Coronary artery (tissue), 2 donors: ENCODE results near the gene LMNTD2.
A peak's percentile ranks its signal among the peaks of the same experiment; 100 is the strongest.

Experiments used
- DNase-seq: peaks from one replicate; pipeline ENCODE4 v3.0.0-alpha.2; 2017; ENCODE audit warnings: low spot score
- H3K27ac ChIP-seq, 2 donors: fragments of 200-600 bp; sonication (generic); one replicate each; pipeline ENCODE4 v1.5.1; 2016 to 2019
- H3K4me3 ChIP-seq: fragments of 200-600 bp; sonication (generic); 2 replicates; pipeline ENCODE4 v1.5.1; 2016; ENCODE audit warnings: mild to moderate bottlenecking, moderate library complexity
- TF ChIP-seq, protein P1 (sequence below): fragments of 200-600 bp; sonication (generic); IDR thresholded peaks from one replicate; pipeline ENCODE4 v1.5.1; 2019; ENCODE audit warnings: antibody characterized with exemption

LMNTD2 gene

DNA sequence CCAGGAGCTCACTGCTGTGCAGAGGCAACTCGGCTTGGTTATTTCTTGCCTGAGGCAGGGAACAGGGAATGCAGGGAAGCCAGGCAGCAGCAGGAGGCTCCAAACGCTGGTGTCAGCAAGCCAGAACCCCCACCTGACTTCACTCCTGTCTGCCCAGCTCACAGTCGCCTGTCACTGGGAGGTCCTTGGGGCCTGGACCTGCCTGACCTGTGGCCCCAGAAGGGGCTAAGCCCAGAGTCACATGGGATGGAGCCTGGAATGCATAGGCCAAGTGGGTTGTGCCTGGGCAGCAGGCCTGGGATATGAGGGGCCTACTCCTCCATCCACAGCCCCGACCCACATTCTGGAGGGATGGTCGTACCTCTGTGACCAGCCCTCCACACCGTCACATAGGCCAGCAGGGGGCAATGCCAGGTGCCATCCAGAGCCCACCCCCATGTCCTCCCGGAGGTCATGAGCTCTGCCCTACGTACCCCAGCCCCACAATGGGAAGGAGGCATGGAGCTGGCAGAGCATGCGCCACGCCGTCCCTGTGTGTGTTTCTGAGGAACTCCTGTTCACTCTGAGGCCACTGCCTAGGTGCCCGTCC lies 5.5 kb upstream of the LMNTD2 start:
- DNase-seq, result no peak
- TF ChIP-seq, protein P1, sequence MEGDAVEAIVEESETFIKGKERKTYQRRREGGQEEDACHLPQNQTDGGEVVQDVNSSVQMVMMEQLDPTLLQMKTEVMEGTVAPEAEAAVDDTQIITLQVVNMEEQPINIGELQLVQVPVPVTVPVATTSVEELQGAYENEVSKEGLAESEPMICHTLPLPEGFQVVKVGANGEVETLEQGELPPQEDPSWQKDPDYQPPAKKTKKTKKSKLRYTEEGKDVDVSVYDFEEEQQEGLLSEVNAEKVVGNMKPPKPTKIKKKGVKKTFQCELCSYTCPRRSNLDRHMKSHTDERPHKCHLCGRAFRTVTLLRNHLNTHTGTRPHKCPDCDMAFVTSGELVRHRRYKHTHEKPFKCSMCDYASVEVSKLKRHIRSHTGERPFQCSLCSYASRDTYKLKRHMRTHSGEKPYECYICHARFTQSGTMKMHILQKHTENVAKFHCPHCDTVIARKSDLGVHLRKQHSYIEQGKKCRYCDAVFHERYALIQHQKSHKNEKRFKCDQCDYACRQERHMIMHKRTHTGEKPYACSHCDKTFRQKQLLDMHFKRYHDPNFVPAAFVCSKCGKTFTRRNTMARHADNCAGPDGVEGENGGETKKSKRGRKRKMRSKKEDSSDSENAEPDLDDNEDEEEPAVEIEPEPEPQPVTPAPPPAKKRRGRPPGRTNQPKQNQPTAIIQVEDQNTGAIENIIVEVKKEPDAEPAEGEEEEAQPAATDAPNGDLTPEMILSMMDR, result no peak
- H3K27ac ChIP-seq, result no peak overlapping the region
- H3K4me3 ChIP-seq, result no peak overlapping the region

DNA sequence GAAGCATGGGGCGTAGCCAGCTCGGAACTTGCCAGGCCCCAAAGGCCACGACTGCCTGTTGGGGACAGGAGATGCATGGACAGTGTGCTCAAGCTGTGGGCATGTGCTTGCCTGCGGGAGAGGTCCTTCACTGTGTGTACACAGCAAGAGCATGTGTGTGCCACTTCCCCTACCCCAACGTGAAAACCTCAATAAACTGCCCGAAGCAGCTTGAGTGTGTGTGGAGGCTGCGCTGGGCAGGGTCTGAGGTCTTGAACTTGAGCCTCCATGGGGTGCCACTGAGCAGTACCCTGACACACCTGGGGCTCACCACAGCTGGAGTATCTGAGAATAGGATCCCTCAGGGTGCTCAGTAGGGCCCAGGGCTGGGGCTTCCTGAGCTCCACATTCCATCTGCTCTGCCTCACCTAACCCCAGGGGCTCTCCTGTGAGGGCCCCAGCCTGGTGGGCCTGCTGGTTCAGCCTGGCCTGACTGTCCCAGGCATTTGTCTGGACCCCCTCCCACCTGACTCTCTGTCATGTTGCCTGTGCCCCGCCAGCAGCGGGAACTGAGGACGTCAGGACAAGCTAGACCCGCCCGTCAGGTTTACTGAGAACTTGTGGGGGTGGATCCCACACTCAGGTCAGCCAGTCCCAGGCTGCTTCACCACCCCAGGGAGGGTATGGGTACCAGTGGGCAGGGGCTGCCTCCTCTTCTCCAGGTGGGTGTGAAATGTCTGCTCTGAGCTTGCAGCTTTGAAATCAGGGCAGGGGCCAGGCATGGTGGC lies 3.5 kb upstream of the LMNTD2 start:
- Histone ChIP-seq H3K27ac (no peak overlapping the region), H3K4me3 (no peak overlapping the region)
- DNase-seq, result no peak
- TF ChIP-seq, protein P1, result no peak

DNA sequence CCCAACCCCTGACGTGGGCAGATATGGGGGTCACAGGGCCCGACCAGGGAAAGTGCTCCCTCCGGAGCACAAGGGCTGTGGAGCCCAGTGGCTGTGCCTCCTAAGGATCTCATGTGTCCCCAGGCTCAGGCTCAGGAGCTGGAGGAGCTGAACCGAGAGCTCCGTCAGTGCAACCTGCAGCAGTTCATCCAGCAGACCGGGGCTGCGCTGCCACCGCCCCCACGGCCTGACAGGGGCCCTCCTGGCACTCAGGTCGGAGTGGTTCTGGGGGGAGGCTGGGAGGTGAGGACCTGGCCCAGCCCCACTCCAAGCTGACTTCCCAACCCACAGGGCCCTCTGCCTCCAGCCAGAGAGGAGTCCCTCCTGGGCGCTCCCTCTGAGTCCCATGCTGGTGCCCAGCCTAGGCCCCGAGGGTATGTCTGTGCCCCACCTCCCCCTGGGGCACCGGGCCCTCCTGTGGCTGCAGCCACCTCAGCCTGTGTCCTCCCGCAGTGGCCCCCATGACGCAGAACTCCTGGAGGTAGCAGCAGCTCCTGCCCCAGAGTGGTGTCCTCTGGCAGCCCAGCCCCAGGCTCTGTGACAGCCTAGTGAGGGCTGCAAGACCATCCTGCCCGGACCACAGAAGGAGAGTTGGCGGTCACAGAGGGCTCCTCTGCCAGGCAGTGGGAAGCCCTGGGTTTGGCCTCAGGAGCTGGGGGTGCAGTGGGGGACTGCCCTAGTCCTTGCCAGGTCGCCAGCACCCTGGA lies 2.7 kb upstream of the LMNTD2 start:
- TF ChIP-seq, protein P1, result no peak
- no peak overlapping the region for H3K4me3 ChIP-seq
- no peak overlapping the region for H3K27ac ChIP-seq
- no peak for DNase-seq

DNA sequence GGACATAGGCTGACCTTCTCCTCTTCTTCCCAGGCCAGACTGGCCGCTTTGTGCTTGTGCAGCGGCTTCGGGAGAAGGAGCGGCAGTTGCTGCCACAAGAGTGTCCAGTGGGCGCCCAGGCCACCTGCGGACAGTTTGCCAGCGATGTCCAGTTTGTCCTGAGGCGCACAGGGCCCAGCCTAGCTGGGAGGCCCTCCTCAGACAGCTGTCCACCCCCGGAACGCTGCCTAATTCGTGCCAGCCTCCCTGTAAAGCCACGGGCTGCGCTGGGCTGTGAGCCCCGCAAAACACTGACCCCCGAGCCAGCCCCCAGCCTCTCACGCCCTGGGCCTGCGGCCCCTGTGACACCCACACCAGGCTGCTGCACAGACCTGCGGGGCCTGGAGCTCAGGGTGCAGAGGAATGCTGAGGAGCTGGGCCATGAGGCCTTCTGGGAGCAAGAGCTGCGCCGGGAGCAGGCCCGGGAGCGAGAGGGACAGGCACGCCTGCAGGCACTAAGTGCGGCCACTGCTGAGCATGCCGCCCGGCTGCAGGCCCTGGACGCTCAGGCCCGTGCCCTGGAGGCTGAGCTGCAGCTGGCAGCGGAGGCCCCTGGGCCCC lies 1.6 kb upstream of the LMNTD2 start:
- TF ChIP-seq, protein P1, result no peak
- H3K27ac ChIP-seq, result no peak overlapping the region
- no peak for DNase-seq
- no peak overlapping the region for H3K4me3 ChIP-seq

DNA sequence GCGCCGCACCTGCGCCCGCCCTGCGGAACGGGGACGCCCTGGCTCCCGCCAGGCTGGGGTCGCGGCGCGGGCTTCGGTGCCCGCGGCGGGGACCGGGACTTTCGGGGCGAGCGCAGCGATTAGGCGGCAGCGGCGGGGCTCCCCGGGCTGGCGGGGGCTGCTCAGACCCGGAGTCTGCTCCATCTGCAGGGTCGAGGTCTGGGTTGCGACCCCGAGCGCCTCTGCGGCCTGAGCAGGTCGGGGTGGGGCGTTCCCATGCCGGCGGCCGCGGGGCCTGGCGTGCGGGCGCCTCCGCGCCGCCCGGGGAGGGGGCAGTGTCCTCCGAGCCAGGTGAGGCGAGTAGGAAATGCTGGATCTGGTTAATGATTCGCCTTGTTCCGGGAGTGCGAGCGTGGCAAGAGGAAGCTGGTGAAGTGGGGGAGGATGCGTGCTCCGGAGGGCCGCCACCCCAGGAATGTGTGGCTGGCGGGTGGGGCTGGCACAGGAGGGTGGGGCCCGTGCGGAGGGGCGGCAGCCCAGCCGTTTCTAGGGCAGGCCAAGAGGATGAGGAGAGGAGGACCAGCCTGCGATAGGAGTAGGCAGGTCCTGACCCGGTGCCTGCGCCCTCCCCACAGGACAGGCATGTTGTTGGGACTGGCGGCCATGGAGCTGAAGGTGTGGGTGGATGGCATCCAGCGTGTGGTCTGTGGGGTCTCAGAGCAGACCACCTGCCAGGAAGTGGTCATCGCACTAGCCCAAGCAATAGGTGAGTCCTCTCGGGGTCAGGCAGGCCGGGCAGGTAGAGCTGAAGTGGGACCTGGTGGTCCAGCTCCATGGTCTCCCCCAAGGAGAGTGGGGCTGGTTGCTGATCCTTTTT lies 838 bp upstream of the LMNTD2 start:
- Histone ChIP-seq H3K27ac (peak overlapping the region in 1 of 2 donors; percentile 9), H3K4me3 (peak overlapping the region; percentile 83)
- DNase-seq, result no peak
- TF ChIP-seq, protein P1, result no peak

DNA sequence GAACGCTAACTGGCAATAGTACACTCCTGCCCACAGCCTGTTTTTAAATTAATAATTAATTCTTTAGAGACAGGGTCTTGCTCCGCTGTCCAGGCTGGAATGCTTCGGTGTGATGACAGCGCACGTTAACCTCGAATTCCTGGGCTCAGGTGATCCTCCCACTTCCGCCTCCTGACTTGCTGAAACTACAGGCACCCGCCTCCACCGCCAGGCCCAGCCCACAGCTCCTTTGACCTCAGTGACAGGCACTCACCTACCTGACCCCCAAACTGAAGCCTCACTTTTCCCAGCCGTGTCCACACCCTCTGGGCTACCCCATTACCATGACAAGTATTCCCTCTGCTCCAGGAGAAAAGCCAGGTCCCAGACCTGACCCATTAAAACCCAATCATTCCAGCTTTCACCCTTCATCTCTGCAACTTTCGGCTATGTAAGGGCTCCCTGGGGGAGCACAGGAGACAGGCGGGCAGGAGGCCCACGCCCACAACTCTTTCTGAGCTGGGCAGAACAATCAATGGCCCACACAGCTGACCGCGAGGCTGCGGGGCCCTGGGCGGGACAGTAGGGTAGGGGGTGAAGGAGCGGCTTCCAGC lies 730 bp downstream of the LMNTD2 start:
- H3K27ac ChIP-seq, result no peak overlapping the region
- DNase-seq, result no peak

More for the DNA sequence above, 730 bp downstream of the LMNTD2 start:
- H3K4me3 ChIP-seq, result peak overlapping the region; percentile 83
- TF ChIP-seq, protein P1, result no peak
